GM12892 (cell line): ENCODE results near the gene SYT13.
"Not testable (repeated sequence)": the region's sequence is repeated elsewhere in the genome, so short reads cannot be mapped to it uniquely, and the experiment has no call there.

Experiments
- POLR2A ChIP-seq: IDR thresholded peaks from 2 replicates; pipeline ENCODE4 v1.6.1; 2011; ENCODE audit warnings: low read depth, low read length, control low read depth
- POLR2AphosphoS5 ChIP-seq: IDR thresholded peaks from 2 replicates; pipeline ENCODE4 v1.6.1; 2011; ENCODE audit warnings: low read depth, low read length, control low read depth
- TAF1 ChIP-seq: IDR thresholded peaks from 2 replicates; pipeline ENCODE4 v1.6.1; 2011; ENCODE audit warnings: low read depth, mild to moderate bottlenecking, control low read depth, low read length, borderline replicate concordance

DNA sequence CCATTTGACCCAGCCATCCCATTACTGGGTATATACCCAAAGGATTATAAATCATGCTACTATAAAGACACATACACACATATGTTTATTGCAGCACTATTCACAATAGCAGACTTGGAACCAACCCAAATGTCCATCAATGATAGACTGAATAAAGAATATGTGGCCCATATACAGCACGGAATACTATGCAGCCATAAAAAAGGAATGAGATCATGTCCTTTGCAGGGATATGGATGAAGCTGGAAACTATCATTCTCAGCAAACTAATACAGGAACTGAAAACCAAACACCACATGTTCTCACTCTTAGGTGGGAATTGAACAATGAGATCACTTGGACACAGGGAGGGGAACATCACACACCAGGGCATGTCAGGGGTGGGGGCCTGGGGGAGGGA lies 36.8 kb downstream of the SYT13 start:
- not testable (repeated sequence) for TF ChIP-seq POLR2AphosphoS5, TAF1, POLR2A
